Natural killer cell treated with Interleukin-12 subunit alpha and Interleukin-12 subunit beta and Interleukin-15 and Interleukin-18, amount 100 ng/mL, for 72 hours (primary cell): ENCODE data around the gene HIPK2. TPM values are rescaled to one million over a fixed set of nuclear protein-coding genes. Genes with fewer than 3 reads are reported as not detected.

ENCODE experiments used
- ATAC-seq, 2 donors: fragments of 150-1000 bp; cut with Tn5 transposase in 1 of 2; sonication (Bioruptor Pico), chemical (Tn5 transposase) in 1 of 2; 2 replicates each; pipeline ENCODE4 v1.10.0; 2021
- DNase-seq: peaks from one replicate; pipeline ENCODE4 v3.0.0; 2022; ENCODE audit warnings: low spot score
- H3K27ac Mint-ChIP-seq, 2 donors: 1 replicate in 1 of 2; 2 replicates in 1 of 2; pipeline ENCODE4 v1.8.0; 2022; ENCODE audit warnings: mixed read lengths in 2 of 2, mild to moderate bottlenecking in 1 of 2, moderate library complexity in 1 of 2
- H3K27me3 Mint-ChIP-seq, 2 donors: 1 replicate in 1 of 2; 2 replicates in 1 of 2; pipeline ENCODE4 v1.8.0; 2022; ENCODE audit warnings: mixed read lengths in 2 of 2
- H3K36me3 Mint-ChIP-seq: one replicate; pipeline ENCODE4 v1.8.0; 2022; ENCODE audit warnings: mixed read lengths
- H3K4me1 Mint-ChIP-seq, 2 donors: 1 replicate in 1 of 2; 2 replicates in 1 of 2; pipeline ENCODE4 v1.8.0; 2022; ENCODE audit warnings: low read depth in 2 of 2, mixed read lengths in 2 of 2, mild to moderate bottlenecking in 1 of 2
- H3K4me3 Mint-ChIP-seq: one replicate; pipeline ENCODE4 v1.8.0; 2022; ENCODE audit warnings: mixed read lengths
- H3K9me3 Mint-ChIP-seq: 2 replicates; pipeline ENCODE4 v1.8.0; 2022; ENCODE audit warnings: mixed read lengths
- total RNA-seq, 2 donors: library from RNA; stranded (reverse); gene quantifications; one replicate each; pipeline ENCODE4 v1.2.3, GENCODE V29; 2022

Gene HIPK2
- total RNA-seq, 2 donors from 2014 or later, result 152 to 245 TPM

- H3K27me3 Mint-ChIP-seq, result no peaks in the 10 kb centered on the region
- H3K36me3 Mint-ChIP-seq, result peaks cover 19% of the 10 kb centered on the region
- DNase-seq (no peak), ATAC-seq (peak; percentile 80 to 83)
- peaks cover 69 to 77% of the 10 kb centered on the region in 2 donors for H3K4me1 Mint-ChIP-seq
- no peaks in the 10 kb centered on the region for H3K9me3 Mint-ChIP-seq
- peak overlapping the region; percentile 55 to 95 for H3K27ac Mint-ChIP-seq
- H3K4me3 Mint-ChIP-seq, result peak overlapping the region; percentile 36
Observed at GRCh38 chr7:139731802-139732470, 45.9 kb downstream of the HIPK2 start.

GRCh38 chr7:139730746-139731612, 46.8 kb downstream of the HIPK2 start:
- Mint-ChIP-seq H3K27me3 (no peaks in the 10 kb centered on the region), H3K4me1 (peaks cover 69 to 79% of the 10 kb centered on the region in 2 donors), H3K4me3 (peak overlapping the region; percentile 28), H3K36me3 (peaks cover 22% of the 10 kb centered on the region), H3K27ac (peak overlapping the region; percentile 55 to 95), H3K9me3 (peaks cover 3% of the 10 kb centered on the region)
- ATAC-seq (no peak), DNase-seq (no peak)

GRCh38 chr7:139728203-139728602, 49.6 kb downstream of the HIPK2 start:
- H3K27ac Mint-ChIP-seq, result peak overlapping the region; percentile 93 to 95
- peaks cover 73 to 75% of the 10 kb centered on the region in 2 donors for H3K4me1 Mint-ChIP-seq
- no peak for ATAC-seq
- no peaks in the 10 kb centered on the region for H3K27me3 Mint-ChIP-seq
- peaks cover 3% of the 10 kb centered on the region for H3K9me3 Mint-ChIP-seq
- H3K4me3 Mint-ChIP-seq, result no peak overlapping the region
- DNase-seq, result no peak
- H3K36me3 Mint-ChIP-seq, result peaks cover 18% of the 10 kb centered on the region

GRCh38 chr7:139727151-139727705, 50.6 kb downstream of the HIPK2 start:
- Mint-ChIP-seq H3K27me3 (no peaks in the 10 kb centered on the region), H3K4me3 (peak overlapping the region; percentile 91), H3K36me3 (peaks cover 18% of the 10 kb centered on the region), H3K4me1 (peaks cover 65 to 69% of the 10 kb centered on the region in 2 donors), H3K9me3 (peaks cover 3% of the 10 kb centered on the region), H3K27ac (peak overlapping the region; percentile 93 to 95)
- no peak for ATAC-seq
- no peak for DNase-seq

GRCh38 chr7:139726485-139726869, 51.3 kb downstream of the HIPK2 start:
- H3K36me3 Mint-ChIP-seq, result peaks cover 12% of the 10 kb centered on the region
- peaks cover 57 to 65% of the 10 kb centered on the region in 2 donors for H3K4me1 Mint-ChIP-seq
- DNase-seq, result no peak
- peak; percentile 65 to 87 for ATAC-seq
- H3K9me3 Mint-ChIP-seq, result peaks cover 3% of the 10 kb centered on the region
- H3K27me3 Mint-ChIP-seq, result no peaks in the 10 kb centered on the region
- H3K27ac Mint-ChIP-seq, result peak overlapping the region; percentile 93 to 95
- peak overlapping the region; percentile 91 for H3K4me3 Mint-ChIP-seq

- DNase-seq (no peak), ATAC-seq (peak; percentile 24 to 54)
- Mint-ChIP-seq H3K4me1 (peaks cover 52 to 63% of the 10 kb centered on the region in 2 donors), H3K4me3 (peak overlapping the region; percentile 91), H3K36me3 (peaks cover 12% of the 10 kb centered on the region), H3K27me3 (no peaks in the 10 kb centered on the region), H3K9me3 (peaks cover 3% of the 10 kb centered on the region), H3K27ac (peak overlapping the region; percentile 93 to 95)
Observed at GRCh38 chr7:139725858-139726484, 51.8 kb downstream of the HIPK2 start.

GRCh38 chr7:139725077-139725476, 52.7 kb downstream of the HIPK2 start:
- peaks cover 49 to 56% of the 10 kb centered on the region in 2 donors for H3K4me1 Mint-ChIP-seq
- H3K9me3 Mint-ChIP-seq, result peaks cover 3% of the 10 kb centered on the region
- no peak for DNase-seq
- H3K27me3 Mint-ChIP-seq, result no peaks in the 10 kb centered on the region
- peak overlapping the region; percentile 93 to 95 for H3K27ac Mint-ChIP-seq
- H3K36me3 Mint-ChIP-seq, result peaks cover 12% of the 10 kb centered on the region
- no peak for ATAC-seq
- peak overlapping the region; percentile 25 for H3K4me3 Mint-ChIP-seq

GRCh38 chr7:139722604-139723003, 55.2 kb downstream of the HIPK2 start:
- Mint-ChIP-seq H3K4me3 (no peak overlapping the region), H3K27ac (peak overlapping the region; percentile 75 to 95), H3K4me1 (peaks cover 36 to 40% of the 10 kb centered on the region in 2 donors), H3K27me3 (no peaks in the 10 kb centered on the region), H3K36me3 (peaks cover 8% of the 10 kb centered on the region), H3K9me3 (peaks cover 3% of the 10 kb centered on the region)
- DNase-seq, result peak; percentile 15
- no peak for ATAC-seq

- Mint-ChIP-seq H3K9me3 (peaks cover 3% of the 10 kb centered on the region), H3K27ac (no peak overlapping the region), H3K4me1 (peaks cover 29 to 33% of the 10 kb centered on the region in 2 donors), H3K27me3 (no peaks in the 10 kb centered on the region), H3K36me3 (peaks cover 7% of the 10 kb centered on the region), H3K4me3 (no peak overlapping the region)
- no peak for ATAC-seq
- no peak for DNase-seq
Observed at GRCh38 chr7:139721821-139722220, 56.0 kb downstream of the HIPK2 start.

- Mint-ChIP-seq H3K27me3 (no peaks in the 10 kb centered on the region), H3K9me3 (peaks cover under 1% of the 10 kb centered on the region), H3K27ac (no peak overlapping the region), H3K36me3 (peaks cover 7% of the 10 kb centered on the region), H3K4me3 (no peak overlapping the region), H3K4me1 (peaks cover 28 to 33% of the 10 kb centered on the region in 2 donors)
- DNase-seq (no peak), ATAC-seq (no peak)
Observed at GRCh38 chr7:139721417-139721816, 56.4 kb downstream of the HIPK2 start.

GRCh38 chr7:139720705-139721231, 57.0 kb downstream of the HIPK2 start:
- H3K27me3 Mint-ChIP-seq, result no peaks in the 10 kb centered on the region

GRCh38 chr7:139720186-139720585, 57.6 kb downstream of the HIPK2 start:
- ATAC-seq (no peak), DNase-seq (no peak)
- Mint-ChIP-seq H3K9me3 (no peaks in the 10 kb centered on the region), H3K27me3 (no peaks in the 10 kb centered on the region), H3K36me3 (peaks cover 13% of the 10 kb centered on the region), H3K4me3 (no peak overlapping the region), H3K27ac (no peak overlapping the region), H3K4me1 (peaks cover 22 to 31% of the 10 kb centered on the region in 2 donors)

More at GRCh38 chr7:139720705-139721231, 57.0 kb downstream of the HIPK2 start:
- Mint-ChIP-seq H3K4me3 (no peak overlapping the region), H3K9me3 (no peaks in the 10 kb centered on the region), H3K36me3 (peaks cover 8% of the 10 kb centered on the region), H3K4me1 (peaks cover 22 to 31% of the 10 kb centered on the region in 2 donors), H3K27ac (no peak overlapping the region)
- DNase-seq, result no peak
- peak; percentile 63 to 73 for ATAC-seq

- H3K9me3 Mint-ChIP-seq, result no peaks in the 10 kb centered on the region
- ATAC-seq (peak; percentile 33 to 71), DNase-seq (no peak)
- peaks cover 16 to 28% of the 10 kb centered on the region in 2 donors for H3K4me1 Mint-ChIP-seq
- H3K36me3 Mint-ChIP-seq, result peaks cover 13% of the 10 kb centered on the region
- no peak overlapping the region for H3K27ac Mint-ChIP-seq
- no peaks in the 10 kb centered on the region for H3K27me3 Mint-ChIP-seq
- no peak overlapping the region for H3K4me3 Mint-ChIP-seq
Observed at GRCh38 chr7:139718859-139719258, 58.9 kb downstream of the HIPK2 start.
